HepG2 (cell line): ENCODE data around the gene HAT1. TPM values are rescaled to one million over a fixed set of nuclear protein-coding genes. Genes with fewer than 3 reads are reported as not detected.

Experiments used
- AGO2 ChIP-seq: fragments of 200-400 bp; formaldehyde crosslinking; optimal IDR thresholded peaks from 2 replicates; pipeline ENCODE3; 2017; ENCODE audit warnings: mild to moderate bottlenecking, low read depth, low read length, moderate library complexity
- CEBPZ ChIP-seq: IDR thresholded peaks from 2 replicates; pipeline ENCODE4 v1.6.1; 2012; ENCODE audit warnings: low read length, improper control_type of control experiment
- DR1 ChIP-seq: sonication (generic); formaldehyde crosslinking; IDR thresholded peaks from 2 replicates; pipeline ENCODE4 v1.8.0; 2021; ENCODE audit warnings: mild to moderate bottlenecking, missing genetic modification reagents, inconsistent platforms
- IRF2 ChIP-seq: IDR thresholded peaks from 2 replicates; pipeline ENCODE4 v1.6.1; 2018; ENCODE audit warnings: missing genetic modification reagents, missing compliant biosample characterization
- NFIB ChIP-seq: sonication (generic); formaldehyde crosslinking; IDR thresholded peaks from 2 replicates; pipeline ENCODE4 v1.9.0; 2021; ENCODE audit warnings: missing genetic modification reagents, mild to moderate bottlenecking, borderline replicate concordance
- NFYC ChIP-seq: IDR thresholded peaks from 2 replicates; pipeline ENCODE4 v1.6.1; 2016; ENCODE audit warnings: missing genetic modification reagents, missing compliant biosample characterization
- TARDBP ChIP-seq: sonication (generic); formaldehyde crosslinking; IDR thresholded peaks from 2 replicates; pipeline ENCODE4 v1.8.0; 2022; ENCODE audit warnings: mild to moderate bottlenecking, missing genetic modification reagents
- TMF1 ChIP-seq: sonication (generic); formaldehyde crosslinking; IDR thresholded peaks from 2 replicates; pipeline ENCODE4 v1.8.1; 2022; ENCODE audit warnings: low read depth, missing genetic modification reagents
- ZMAT3 ChIP-seq: sonication (generic); formaldehyde crosslinking; conservative IDR thresholded peaks from 2 replicates; pipeline ENCODE4 v1.7.0; 2021; ENCODE audit warnings: missing genetic modification reagents
- ZNF274 ChIP-seq: sonication (generic); formaldehyde crosslinking; IDR thresholded peaks from 2 replicates; pipeline ENCODE4 v1.5.1; 2020; ENCODE audit warnings: mild to moderate bottlenecking, missing genetic modification reagents
- ZNF646 ChIP-seq: sonication (generic); formaldehyde crosslinking; IDR thresholded peaks from 2 replicates; pipeline ENCODE4 v1.9.0; 2021; ENCODE audit warnings: mild to moderate bottlenecking, missing genetic modification reagents
- polyA plus RNA-seq, 8 experiments: library from polyadenylated mRNA; depleted of rRNA in 3 of 8; stranded (reverse) in 7 of 8; unstranded in 1 of 8; fragments of >200 nt; fragmentation: Illumina TruSeq in 4 of 8; extraction: Trizol in 4 of 8; gene quantifications; 2 replicates each; pipeline versions ENCODE4 v1.2.1 to v1.2.3, GENCODE V29; 2011 to 2016; ENCODE audit warnings: low read depth in 4 of 8, missing spikeins in 1 of 8, mixed read lengths in 1 of 8; ENCODE audit not compliant: insufficient read depth in 1 of 8
- total RNA-seq, 5 experiments: library from RNA; depleted of rRNA; stranded (reverse); fragments of >200 nt; fragmentation: Illumina TruSeq; extraction: Trizol; gene quantifications; 2 replicates each; pipeline ENCODE4 v1.2.3, GENCODE V29; 2016; ENCODE audit warnings: low read depth in 1 of 5
- TF ChIP-seq, protein P1 (sequence below): sonication (generic); formaldehyde crosslinking; IDR thresholded peaks from 2 replicates; pipeline ENCODE4 v1.4.0; 2020; ENCODE audit warnings: missing genetic modification reagents
- TF ChIP-seq, protein P2 (sequence below): sonication (generic); formaldehyde crosslinking; IDR thresholded peaks from 2 replicates; pipeline ENCODE4 v1.8.1; 2023; ENCODE audit warnings: mild to moderate bottlenecking, inconsistent platforms, moderate library complexity, missing genetic modification reagents, borderline replicate concordance

Gene HAT1
- total and polyA plus RNA-seq, 2 of the 13 experiments (the other 11 are each of a cell fraction or from before 2014, with no cell fraction given): 45.4 to 119 TPM

DNA sequence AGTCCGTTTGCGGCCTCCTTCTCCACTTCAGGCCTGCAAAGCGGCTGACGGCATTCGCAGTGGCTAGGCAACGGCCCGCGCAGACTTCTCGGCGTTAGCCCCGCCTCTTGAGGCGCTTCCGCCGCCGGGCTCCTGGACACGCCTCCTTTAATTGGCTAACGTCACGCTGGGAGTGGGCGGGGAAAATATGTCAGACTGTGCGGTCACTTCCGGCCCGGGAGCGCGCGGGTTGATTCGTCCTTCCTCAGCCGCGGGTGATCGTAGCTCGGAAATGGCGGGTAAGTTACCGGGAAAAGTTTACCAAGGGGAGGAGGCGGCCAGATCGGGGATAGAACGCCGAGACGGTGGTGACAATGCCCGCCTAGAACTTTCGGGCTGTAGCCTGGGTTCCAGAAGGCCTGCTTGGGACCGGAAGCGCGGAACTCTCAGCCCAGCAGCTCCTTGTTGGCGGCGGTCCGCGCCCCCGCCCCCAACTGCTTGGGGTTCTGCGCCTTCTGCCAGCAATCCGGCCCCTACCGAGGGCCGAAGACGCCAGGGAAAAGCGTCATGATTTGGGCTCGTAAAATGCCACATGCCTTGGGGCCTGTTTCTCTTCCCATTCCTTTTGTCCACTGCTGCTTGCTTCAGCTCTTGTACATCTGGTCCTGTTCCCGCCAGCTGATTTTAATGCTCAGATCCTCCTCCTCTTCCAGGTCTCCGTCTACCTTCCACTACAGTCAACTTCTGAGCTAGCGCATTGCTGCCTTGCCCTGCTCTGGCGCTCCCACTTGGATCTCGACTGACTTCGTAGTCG is at the start of gene HAT1 (continued):
- TF ChIP-seq NFYC (CRISPR knock-in tag): peak; percentile 73
- TF ChIP-seq, protein P1, sequence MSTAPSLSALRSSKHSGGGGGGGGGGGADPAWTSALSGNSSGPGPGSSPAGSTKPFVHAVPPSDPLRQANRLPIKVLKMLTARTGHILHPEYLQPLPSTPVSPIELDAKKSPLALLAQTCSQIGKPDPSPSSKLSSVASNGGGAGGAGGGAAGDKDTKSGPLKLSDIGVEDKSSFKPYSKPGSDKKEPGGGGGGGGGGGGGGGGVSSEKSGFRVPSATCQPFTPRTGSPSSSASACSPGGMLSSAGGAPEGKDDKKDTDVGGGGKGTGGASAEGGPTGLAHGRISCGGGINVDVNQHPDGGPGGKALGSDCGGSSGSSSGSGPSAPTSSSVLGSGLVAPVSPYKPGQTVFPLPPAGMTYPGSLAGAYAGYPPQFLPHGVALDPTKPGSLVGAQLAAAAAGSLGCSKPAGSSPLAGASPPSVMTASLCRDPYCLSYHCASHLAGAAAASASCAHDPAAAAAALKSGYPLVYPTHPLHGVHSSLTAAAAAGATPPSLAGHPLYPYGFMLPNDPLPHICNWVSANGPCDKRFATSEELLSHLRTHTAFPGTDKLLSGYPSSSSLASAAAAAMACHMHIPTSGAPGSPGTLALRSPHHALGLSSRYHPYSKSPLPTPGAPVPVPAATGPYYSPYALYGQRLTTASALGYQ (CRISPR knock-in tag): 0 out of 2 replicates have a peak, but pooled peaks have one; percentile 61
- TF ChIP-seq AGO2: peak; percentile 40
- TF ChIP-seq IRF2 (CRISPR knock-in tag): peak; percentile 57; the same call in 1 of the 2 replicates
- peak; percentile 66; the same call in 1 of the 2 replicates for TF ChIP-seq ZNF274
- TF ChIP-seq TMF1: no peak; the same call in 1 of the 2 replicates
- TF ChIP-seq, protein P2, sequence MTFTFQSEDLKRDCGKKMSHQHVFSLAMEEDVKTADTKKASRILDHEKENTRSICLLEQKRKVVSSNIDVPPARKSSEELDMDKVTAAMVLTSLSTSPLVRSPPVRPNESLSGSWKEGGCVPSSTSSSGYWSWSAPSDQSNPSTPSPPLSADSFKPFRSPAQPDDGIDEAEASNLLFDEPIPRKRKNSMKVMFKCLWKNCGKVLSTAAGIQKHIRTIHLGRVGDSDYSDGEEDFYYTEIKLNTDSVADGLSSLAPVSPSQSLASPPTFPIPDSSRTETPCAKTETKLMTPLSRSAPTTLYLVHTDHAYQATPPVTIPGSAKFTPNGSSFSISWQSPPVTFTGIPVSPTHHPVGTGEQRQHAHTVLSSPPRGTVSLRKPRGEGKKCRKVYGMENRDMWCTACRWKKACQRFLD (CRISPR knock-in tag): peak; percentile 88; the same call in 1 of the 2 replicates
- peak; percentile 61; the same call in 1 of the 2 replicates for TF ChIP-seq TARDBP (CRISPR knock-in tag)
- 0 out of 2 replicates have a peak, but pooled peaks have one; percentile 15 for TF ChIP-seq NFIB (CRISPR knock-in tag)
- TF ChIP-seq ZNF646: no peak
- 0 out of 2 replicates have a peak, but pooled peaks have one; percentile 78 for TF ChIP-seq DR1 (CRISPR knock-in tag)
- TF ChIP-seq CEBPZ: no peak
- TF ChIP-seq ZMAT3: no peak
